Measurements from ENCODE around the gene FTO.

The FTO gene

GRCh38 chr16:53753431-53753830 lies 49.5 kb downstream of the FTO start:
- DNase-seq (ENCODE audit: insufficient read length, low spot score) (no peak), FAIRE-seq (no peak)
- no peak for TF ChIP-seq POLR2A (IDR thresholded peaks at IDR 0.05; ENCODE audit: low read depth, low read length)

- TF ChIP-seq POLR2A (IDR thresholded peaks at IDR 0.05; ENCODE audit: low read depth, low read length) = no peak
- no peak for DNase-seq (ENCODE audit: insufficient read length, low spot score)
- FAIRE-seq = peak; percentile 95
These were observed 51.3 kb downstream of the FTO start for GRCh38 chr16:53755026-53755910.

GRCh38 chr16:53756275-53756996 lies 52.5 kb downstream of the FTO start:
- FAIRE-seq (no peak), DNase-seq (ENCODE audit: insufficient read length, low spot score) (no peak)
- TF ChIP-seq POLR2A (IDR thresholded peaks at IDR 0.05; ENCODE audit: low read depth, low read length) = no peak

- no peak for FAIRE-seq
- DNase-seq (ENCODE audit: insufficient read length, low spot score) = no peak
- TF ChIP-seq POLR2A (IDR thresholded peaks at IDR 0.05; ENCODE audit: low read depth, low read length) = no peak
These were observed 54.1 kb downstream of the FTO start for GRCh38 chr16:53757971-53758609.

GRCh38 chr16:53761962-53762703 lies 58.2 kb downstream of the FTO start:
- DNase-seq (ENCODE audit: insufficient read length, low spot score) = no peak
- no peak for FAIRE-seq
- no peak for TF ChIP-seq POLR2A (IDR thresholded peaks at IDR 0.05; ENCODE audit: low read depth, low read length)

- TF ChIP-seq POLR2A (IDR thresholded peaks at IDR 0.05; ENCODE audit: low read depth, low read length) = no peak
These were observed 62.5 kb downstream of the FTO start for GRCh38 chr16:53766304-53767016.

GRCh38 chr16:53768167-53768566 lies 64.2 kb downstream of the FTO start:
- DNase-seq (ENCODE audit: insufficient read length, low spot score) (no peak), FAIRE-seq (no peak)
- TF ChIP-seq POLR2A (IDR thresholded peaks at IDR 0.05; ENCODE audit: low read depth, low read length) = no peak

More at GRCh38 chr16:53766304-53767016, 62.5 kb downstream of the FTO start:
- FAIRE-seq = no peak
- DNase-seq (ENCODE audit: insufficient read length, low spot score) = no peak

- FAIRE-seq = peak; percentile 97
- no peak for DNase-seq (ENCODE audit: insufficient read length, low spot score)
- no peak for TF ChIP-seq POLR2A (IDR thresholded peaks at IDR 0.05; ENCODE audit: low read depth, low read length)
These were observed 64.6 kb downstream of the FTO start for GRCh38 chr16:53768593-53768992.

- TF ChIP-seq POLR2A (IDR thresholded peaks at IDR 0.05; ENCODE audit: low read depth, low read length) = no peak
- DNase-seq (ENCODE audit: insufficient read length, low spot score) = no peak
- no peak for FAIRE-seq
These were observed 65.2 kb downstream of the FTO start for GRCh38 chr16:53769185-53769584.

- no peak for DNase-seq (ENCODE audit: insufficient read length, low spot score)
These were observed 65.8 kb downstream of the FTO start for GRCh38 chr16:53769787-53770186.

GRCh38 chr16:53770641-53771040 lies 66.7 kb downstream of the FTO start:
- no peak for FAIRE-seq
- no peak for DNase-seq (ENCODE audit: insufficient read length, low spot score)
- TF ChIP-seq POLR2A (IDR thresholded peaks at IDR 0.05; ENCODE audit: low read depth, low read length) = no peak

More at GRCh38 chr16:53769787-53770186, 65.8 kb downstream of the FTO start:
- TF ChIP-seq POLR2A (IDR thresholded peaks at IDR 0.05; ENCODE audit: low read depth, low read length) = no peak
- no peak for FAIRE-seq

GRCh38 chr16:53771655-53772497 lies 67.9 kb downstream of the FTO start:
- FAIRE-seq (no peak), DNase-seq (ENCODE audit: insufficient read length, low spot score) (no peak)
- no peak for TF ChIP-seq POLR2A (IDR thresholded peaks at IDR 0.05; ENCODE audit: low read depth, low read length)
